Stimulated activated effector memory CD8-positive, alpha-beta T cell treated with anti-CD3 and anti-CD28 coated beads, Interleukin-12 subunit alpha, Interleukin-12 subunit beta, amount 100 ng/mL, for 72 hours (primary cell): ENCODE measurements around the gene RBPMS2.
"Not testable (repeated sequence)": the region's sequence is repeated elsewhere in the genome, so short reads cannot be mapped to it uniquely, and the experiment has no call there.

ENCODE experiments used
- ATAC-seq: fragments of 150-1000 bp; cut with Tn5 transposase; 2 replicates; pipeline ENCODE4 v1.10.0; 2021
- DNase-seq, 2 donors: peaks; one replicate each; pipeline ENCODE4 v3.0.0; 2021 to 2022; ENCODE audit warnings: low spot score in 2 of 2
- H3K27ac Mint-ChIP-seq: one replicate; pipeline ENCODE4 v1.8.0; 2022; ENCODE audit warnings: mild to moderate bottlenecking, mixed read lengths
- H3K36me3 Mint-ChIP-seq: one replicate; pipeline ENCODE4 v1.8.0; 2022; ENCODE audit warnings: mild to moderate bottlenecking, mixed read lengths
- H3K4me1 Mint-ChIP-seq: one replicate; pipeline ENCODE4 v1.8.0; 2022; ENCODE audit warnings: mixed read lengths
- H3K4me3 Mint-ChIP-seq: one replicate; pipeline ENCODE4 v1.8.0; 2022; ENCODE audit warnings: mild to moderate bottlenecking, mixed read lengths
- H3K9me3 Mint-ChIP-seq: one replicate; pipeline ENCODE4 v1.8.0; 2022; ENCODE audit warnings: mixed read lengths

The RBPMS2 gene

GRCh38 chr15:64800476-64800875 is 25.1 kb upstream of the RBPMS2 start:
- Mint-ChIP-seq H3K9me3 (no peaks in the 10 kb centered on the region), H3K4me3 (no peak overlapping the region), H3K4me1 (no peaks in the 10 kb centered on the region), H3K36me3 (no peaks in the 10 kb centered on the region), H3K27ac (no peak overlapping the region)
- no peak for DNase-seq
- ATAC-seq: no peak

DNA sequence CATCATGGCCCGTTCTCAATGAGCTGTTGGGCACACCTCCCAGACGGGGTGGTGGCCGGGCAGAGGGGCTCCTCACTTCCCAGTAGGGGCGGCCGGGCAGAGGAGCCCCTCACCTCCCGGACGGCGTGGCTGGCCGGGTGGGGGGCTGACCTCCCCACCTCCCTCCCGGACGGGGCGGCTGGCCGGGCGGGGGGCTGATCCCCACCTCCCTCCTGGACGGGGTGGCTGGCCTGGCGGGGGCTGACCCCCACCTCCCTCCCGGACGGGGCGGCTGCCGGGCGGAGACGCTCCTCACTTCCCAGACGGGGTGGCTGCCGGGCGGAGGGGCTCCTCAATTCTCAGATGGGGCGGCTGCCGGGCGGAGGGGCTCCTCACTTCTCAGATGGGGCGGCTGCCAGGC is 23.5 kb upstream of the RBPMS2 start:
- H3K4me1 Mint-ChIP-seq, DNase-seq, H3K27ac Mint-ChIP-seq, ATAC-seq, H3K9me3 Mint-ChIP-seq, H3K36me3 Mint-ChIP-seq, H3K4me3 Mint-ChIP-seq: not testable (repeated sequence)

DNA sequence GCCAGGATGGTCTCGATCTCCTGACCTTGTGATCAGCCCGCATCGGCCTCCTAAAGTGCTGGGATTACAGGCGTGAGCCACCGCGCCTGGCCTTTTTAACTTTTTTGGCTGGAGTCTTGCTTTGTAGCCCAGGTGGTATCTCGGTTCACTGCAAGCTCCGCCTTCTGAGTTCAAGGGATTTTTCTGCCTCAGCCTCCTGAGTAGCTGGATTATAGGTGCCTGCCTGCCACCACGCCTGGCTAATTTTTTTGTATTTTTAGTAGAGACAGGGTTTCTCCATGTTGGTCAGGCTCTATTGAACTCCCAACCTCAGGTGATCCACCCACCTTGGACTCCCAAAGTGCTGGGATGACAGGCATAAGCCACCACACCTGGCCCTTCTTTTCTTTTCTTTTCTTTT is 20.5 kb upstream of the RBPMS2 start:
- ATAC-seq, H3K9me3 Mint-ChIP-seq, H3K36me3 Mint-ChIP-seq, DNase-seq, H3K4me1 Mint-ChIP-seq, H3K4me3 Mint-ChIP-seq, H3K27ac Mint-ChIP-seq: not testable (repeated sequence)

DNA sequence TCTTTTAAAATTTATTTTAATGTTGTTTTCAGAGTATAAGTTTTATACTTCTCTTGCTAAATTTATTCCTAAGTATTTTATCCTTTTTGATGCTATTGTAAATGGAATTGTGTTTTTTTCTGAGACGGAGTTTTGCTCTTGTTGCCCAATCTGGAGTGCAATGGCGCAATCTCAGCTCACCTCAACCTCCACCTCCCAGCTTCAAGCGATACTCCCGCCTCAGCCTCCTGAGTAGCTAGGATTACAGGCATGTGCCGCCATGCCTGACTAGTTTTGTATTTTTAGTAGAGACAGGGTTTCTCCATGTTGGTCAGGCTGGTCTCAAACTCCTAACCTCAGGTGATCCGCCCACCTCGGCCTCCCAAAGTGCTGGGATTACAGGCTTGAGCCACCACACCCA is 19.9 kb upstream of the RBPMS2 start:
- not testable (repeated sequence) for H3K4me1 Mint-ChIP-seq, H3K36me3 Mint-ChIP-seq, DNase-seq, ATAC-seq, H3K27ac Mint-ChIP-seq, H3K9me3 Mint-ChIP-seq, H3K4me3 Mint-ChIP-seq

DNA sequence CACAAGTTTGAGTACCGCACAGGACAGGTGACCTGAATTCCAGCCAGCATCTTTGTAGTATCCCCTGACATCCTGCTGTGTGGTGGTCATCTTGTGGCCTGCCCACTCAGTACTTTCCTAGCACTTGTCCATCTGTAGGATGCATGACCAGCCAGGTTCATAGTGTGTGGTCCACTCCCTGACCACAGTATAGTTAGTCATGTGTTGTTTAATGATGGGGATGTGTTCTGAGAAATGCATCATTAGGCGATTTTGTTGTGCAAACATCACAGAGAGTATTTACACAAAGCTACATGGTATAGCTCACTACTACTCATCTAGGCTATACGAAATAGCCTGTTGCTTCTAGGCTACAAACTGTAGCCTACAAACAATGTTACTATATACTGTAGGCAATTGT is 16.9 kb upstream of the RBPMS2 start:
- DNase-seq (no peak), ATAC-seq (no peak)
- Mint-ChIP-seq H3K4me1 (no peaks in the 10 kb centered on the region), H3K27ac (no peak overlapping the region), H3K36me3 (no peaks in the 10 kb centered on the region), H3K9me3 (no peaks in the 10 kb centered on the region), H3K4me3 (no peak overlapping the region)

GRCh38 chr15:64791401-64791800 is 16.0 kb upstream of the RBPMS2 start:
- Mint-ChIP-seq H3K27ac (no peak overlapping the region), H3K4me1 (no peaks in the 10 kb centered on the region), H3K4me3 (no peak overlapping the region), H3K9me3 (no peaks in the 10 kb centered on the region), H3K36me3 (no peaks in the 10 kb centered on the region)
- ATAC-seq: no peak
- DNase-seq: no peak

- peaks cover 11% of the 10 kb centered on the region for H3K4me1 Mint-ChIP-seq
- no peak overlapping the region for H3K27ac Mint-ChIP-seq
- ATAC-seq (no peak), DNase-seq (no peak)
- no peak overlapping the region for H3K4me3 Mint-ChIP-seq
- no peaks in the 10 kb centered on the region for H3K9me3 Mint-ChIP-seq
- no peaks in the 10 kb centered on the region for H3K36me3 Mint-ChIP-seq
Observed at GRCh38 chr15:64783796-64784195, 8.4 kb upstream of the RBPMS2 start.

- no peaks in the 10 kb centered on the region for H3K9me3 Mint-ChIP-seq
- H3K4me3 Mint-ChIP-seq: no peak overlapping the region
- ATAC-seq: no peak
- peaks cover 11% of the 10 kb centered on the region for H3K4me1 Mint-ChIP-seq
- peak overlapping the region; percentile 83 for H3K27ac Mint-ChIP-seq
- DNase-seq: no peak
- H3K36me3 Mint-ChIP-seq: no peaks in the 10 kb centered on the region
Observed at GRCh38 chr15:64782751-64783150, 7.4 kb upstream of the RBPMS2 start.

- H3K27ac Mint-ChIP-seq: no peak overlapping the region
- no peaks in the 10 kb centered on the region for H3K36me3 Mint-ChIP-seq
- no peaks in the 10 kb centered on the region for H3K9me3 Mint-ChIP-seq
- H3K4me3 Mint-ChIP-seq: no peak overlapping the region
- no peak for DNase-seq
- peaks cover 11% of the 10 kb centered on the region for H3K4me1 Mint-ChIP-seq
- no peak for ATAC-seq
Observed at GRCh38 chr15:64781299-64781698, 5.9 kb upstream of the RBPMS2 start.

GRCh38 chr15:64780600-64781156 is 5.3 kb upstream of the RBPMS2 start:
- Mint-ChIP-seq H3K4me3 (no peak overlapping the region), H3K36me3 (no peaks in the 10 kb centered on the region), H3K27ac (no peak overlapping the region), H3K9me3 (no peaks in the 10 kb centered on the region), H3K4me1 (peaks cover 11% of the 10 kb centered on the region)
- DNase-seq: no peak
- ATAC-seq: no peak

DNA sequence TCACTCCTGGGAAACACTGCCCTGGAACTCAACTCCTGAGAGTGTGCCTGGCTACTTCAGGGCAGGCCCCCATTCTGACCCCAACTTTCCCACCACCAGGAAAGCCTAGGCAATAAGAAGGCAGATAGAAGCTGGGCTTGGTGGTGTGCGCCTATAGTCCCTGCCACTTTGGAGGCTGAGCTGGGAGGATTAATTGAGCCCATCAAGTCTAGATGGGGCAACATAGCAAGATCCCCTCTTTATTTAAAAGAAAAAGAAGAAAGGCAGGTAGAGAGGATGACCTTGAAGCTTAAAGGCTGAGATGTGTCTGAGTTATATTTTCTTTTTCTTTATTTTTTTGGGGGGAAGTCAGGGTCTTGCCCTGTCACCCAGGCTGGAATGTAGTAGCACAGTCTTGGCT is 4.2 kb upstream of the RBPMS2 start:
- no peaks in the 10 kb centered on the region for H3K9me3 Mint-ChIP-seq
- H3K4me3 Mint-ChIP-seq: no peak overlapping the region
- H3K4me1 Mint-ChIP-seq: peaks cover 11% of the 10 kb centered on the region
- ATAC-seq: no peak
- H3K27ac Mint-ChIP-seq: no peak overlapping the region
- no peak for DNase-seq
- H3K36me3 Mint-ChIP-seq: no peaks in the 10 kb centered on the region

- Mint-ChIP-seq H3K27ac (no peak overlapping the region), H3K4me3 (no peak overlapping the region), H3K4me1 (peaks cover 11% of the 10 kb centered on the region), H3K9me3 (no peaks in the 10 kb centered on the region), H3K36me3 (no peaks in the 10 kb centered on the region)
- no peak for DNase-seq
- ATAC-seq: no peak
Observed at GRCh38 chr15:64779024-64779423, 3.6 kb upstream of the RBPMS2 start.

DNA sequence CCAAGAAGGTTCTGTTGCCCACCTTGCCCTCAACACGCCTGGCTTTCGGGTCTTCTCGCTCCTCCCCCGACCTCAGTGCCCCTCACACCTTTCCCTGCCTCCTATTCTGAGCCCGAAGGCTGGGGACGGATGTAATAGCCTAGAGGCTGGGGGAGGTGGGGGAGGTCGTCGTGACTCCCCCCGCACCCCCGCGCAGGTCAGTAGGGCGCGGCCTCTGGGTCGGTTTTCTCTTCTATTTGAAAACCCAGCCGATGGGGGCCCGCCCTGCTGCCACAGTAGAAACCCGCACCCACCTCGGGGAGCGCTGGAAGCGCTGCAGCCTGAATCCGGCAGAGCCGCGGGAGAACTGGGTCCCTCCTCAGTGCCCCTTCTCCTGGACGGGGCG is 1.0 kb upstream of the RBPMS2 start:
- no peaks in the 10 kb centered on the region for H3K4me1 Mint-ChIP-seq
- no peak overlapping the region for H3K27ac Mint-ChIP-seq
- H3K36me3 Mint-ChIP-seq: no peaks in the 10 kb centered on the region
- H3K9me3 Mint-ChIP-seq: no peaks in the 10 kb centered on the region
- DNase-seq (no peak), ATAC-seq (no peak)
- peak overlapping the region; percentile 72 for H3K4me3 Mint-ChIP-seq

DNA sequence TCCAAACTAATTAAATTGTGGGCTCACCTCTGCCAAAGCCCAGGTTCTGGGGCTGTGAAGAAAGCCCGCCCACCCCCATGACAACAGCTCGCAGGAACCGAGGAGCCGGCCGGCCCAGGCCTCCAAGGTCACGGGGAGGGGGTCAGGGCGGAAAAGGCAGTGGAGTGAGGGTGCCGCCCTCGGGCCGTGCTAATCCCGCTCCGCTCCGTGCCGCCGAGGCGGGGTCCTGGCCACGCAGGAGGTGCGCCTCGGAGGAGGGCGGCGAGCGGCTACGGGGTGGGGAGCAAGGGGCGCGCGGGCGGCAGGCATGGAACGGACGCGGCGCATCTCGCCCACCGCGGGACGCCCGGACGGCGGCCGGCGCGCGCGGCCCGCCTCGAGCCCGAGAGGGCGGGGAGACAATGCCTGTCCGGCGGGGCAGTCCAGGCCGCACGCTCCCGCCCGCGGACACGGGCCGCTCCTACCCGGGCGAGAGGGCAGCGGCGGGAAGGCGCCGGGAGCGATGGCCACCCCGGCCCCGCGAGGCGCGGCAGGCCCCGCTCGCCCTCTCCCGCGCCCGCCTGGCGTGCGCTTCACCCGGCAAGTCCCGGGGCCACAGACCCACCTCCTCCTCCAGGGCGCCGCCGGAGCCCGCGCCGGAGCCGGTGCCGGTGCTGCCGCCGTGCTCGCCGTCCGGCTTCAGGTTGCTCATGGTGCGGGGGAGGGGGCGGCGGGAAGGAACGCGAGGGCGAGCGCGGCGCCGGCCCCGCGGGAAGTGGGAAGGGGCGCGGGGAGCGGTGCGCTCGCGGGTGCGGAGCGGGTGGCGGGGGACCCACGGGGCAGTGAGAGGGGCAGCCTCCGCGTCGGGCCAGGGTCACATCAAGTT is 528 bp downstream of the RBPMS2 start:
- H3K36me3 Mint-ChIP-seq: no peaks in the 10 kb centered on the region
- peak overlapping the region; percentile 36 for H3K4me3 Mint-ChIP-seq
- ATAC-seq (peak; percentile 43), DNase-seq (no peak)
- H3K4me1 Mint-ChIP-seq: no peaks in the 10 kb centered on the region
- H3K27ac Mint-ChIP-seq: no peak overlapping the region
- no peaks in the 10 kb centered on the region for H3K9me3 Mint-ChIP-seq

DNA sequence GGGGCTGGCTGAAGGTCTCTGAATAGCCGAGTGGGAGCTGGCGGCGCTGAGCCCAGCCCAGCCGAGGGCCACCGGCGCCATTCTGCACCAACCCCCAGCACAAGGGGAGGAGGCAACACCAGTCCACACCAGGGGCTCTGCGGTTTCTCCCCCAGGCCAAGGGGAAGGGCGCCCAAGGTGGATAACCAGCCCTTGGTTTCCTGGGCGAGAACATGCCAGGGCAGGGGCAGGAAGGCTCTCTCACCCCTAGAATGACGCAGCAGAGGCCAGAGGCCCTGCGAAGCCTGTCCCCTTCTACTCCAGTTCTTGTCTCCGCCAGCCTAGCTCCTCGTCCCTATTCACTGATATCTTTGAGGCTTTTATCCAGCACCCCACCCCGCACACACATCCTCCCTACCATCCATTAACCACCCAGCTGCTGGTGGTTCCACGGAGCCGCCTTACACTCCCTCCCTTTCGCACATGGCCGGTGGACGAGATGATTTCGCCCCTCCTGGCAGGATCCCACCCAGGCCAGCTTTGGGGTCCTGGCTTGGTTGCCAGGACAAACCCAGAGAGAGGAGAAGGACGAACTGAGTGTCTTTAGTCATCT is 1.3 kb downstream of the RBPMS2 start:
- ATAC-seq (no peak), DNase-seq (no peak)
- H3K4me1 Mint-ChIP-seq: no peaks in the 10 kb centered on the region
- no peaks in the 10 kb centered on the region for H3K9me3 Mint-ChIP-seq
- no peaks in the 10 kb centered on the region for H3K36me3 Mint-ChIP-seq
- no peak overlapping the region for H3K27ac Mint-ChIP-seq
- peak overlapping the region; percentile 36 for H3K4me3 Mint-ChIP-seq

DNA sequence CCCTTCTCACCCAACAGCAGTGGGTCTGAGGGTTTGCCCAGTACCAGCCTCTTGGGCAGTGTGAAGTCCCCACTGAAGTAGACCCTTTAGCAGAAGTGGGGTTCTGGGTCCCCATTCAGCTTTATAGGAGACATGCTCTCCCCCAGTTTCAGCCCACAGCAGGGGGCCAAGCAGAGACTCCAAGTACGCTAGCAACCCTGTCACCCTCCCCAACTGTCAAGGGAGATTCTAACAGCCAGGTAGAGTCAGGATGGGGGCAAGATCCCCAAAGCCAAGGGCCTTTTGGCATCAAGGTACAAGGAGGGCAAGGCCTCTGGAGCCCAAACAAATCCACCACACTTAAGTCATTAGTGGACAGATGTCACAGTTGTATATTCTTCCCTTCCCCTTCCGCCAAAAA is 1.8 kb downstream of the RBPMS2 start:
- H3K36me3 Mint-ChIP-seq: no peaks in the 10 kb centered on the region
- H3K4me3 Mint-ChIP-seq: peak overlapping the region; percentile 36
- H3K4me1 Mint-ChIP-seq: no peaks in the 10 kb centered on the region
- DNase-seq: no peak
- H3K9me3 Mint-ChIP-seq: no peaks in the 10 kb centered on the region
- H3K27ac Mint-ChIP-seq: no peak overlapping the region
- no peak for ATAC-seq
